Gastrocnemius medialis (tissue), 4 donors: ENCODE results near the gene ONECUT2. TPM values are rescaled to one million over a fixed set of nuclear protein-coding genes. Genes with fewer than 3 reads are reported as not detected.

ENCODE experiments used
- ATAC-seq, 2 donors: fragments of 150-250 bp; one replicate each; pipeline ENCODE4 v1.9.1; 2016
- DNase-seq, 2 donors: peaks; one replicate each; pipeline ENCODE4 v3.0.0-alpha.2; 2019
- H3K27ac ChIP-seq, 4 donors: fragments of 200-600 bp; sonication (generic); 1 replicate in 1 of 4; 2 replicates in 3 of 4; pipeline ENCODE4 v1.5.1; 2016 to 2018; ENCODE audit warnings: mild to moderate bottlenecking in 2 of 4, moderate library complexity in 1 of 4
- H3K27me3 ChIP-seq, 3 donors: fragments of 200-600 bp; sonication (generic) in 2 of 3; 1 replicate in 1 of 3; 2 replicates in 2 of 3; pipeline versions ENCODE4 v1.5.1 to v1.6.0; 2016 to 2019; ENCODE audit warnings: mild to moderate bottlenecking in 1 of 3, moderate library complexity in 1 of 3
- H3K36me3 ChIP-seq, 2 donors: fragments of 200-600 bp; sonication (generic) in 1 of 2; one replicate each; pipeline ENCODE4 v1.5.1; 2017 to 2018
- H3K4me1 ChIP-seq, 2 donors: fragments of 200-600 bp; sonication (generic) in 1 of 2; one replicate each; pipeline ENCODE4 v1.5.1; 2016 to 2017; ENCODE audit warnings: mild to moderate bottlenecking in 2 of 2
- H3K4me3 ChIP-seq, 4 donors: fragments of 200-600 bp; sonication (generic) in 3 of 4; 1 replicate in 1 of 4; 2 replicates in 3 of 4; pipeline ENCODE4 v1.5.1; 2016 to 2019; ENCODE audit warnings: mild to moderate bottlenecking in 2 of 4
- H3K9me3 ChIP-seq, 3 donors: fragments of 200-600 bp; sonication (generic) in 2 of 3; 1 replicate in 1 of 3; 2 replicates in 2 of 3; pipeline ENCODE4 v1.5.1; 2016 to 2019
- CTCF ChIP-seq, 5 experiments: fragments of 450-650 bp in 3 of 5; fragments of 200-600 bp in 2 of 5; sonication (generic) in 2 of 5; IDR thresholded peaks in 4 of 5; conservative IDR thresholded peaks in 1 of 5; 1 replicate in 4 of 5; 2 replicates in 1 of 5; pipeline ENCODE4 v1.5.1; 2016 to 2019; ENCODE audit warnings: antibody characterized with exemption in 5 of 5, mild to moderate bottlenecking in 3 of 5, moderate library complexity in 3 of 5
- POLR2A ChIP-seq, 2 donors: fragments of 450-650 bp; IDR thresholded peaks; one replicate each; pipeline ENCODE4 v1.6.1; 2017; ENCODE audit warnings: antibody characterized with exemption in 2 of 2, mild to moderate bottlenecking in 2 of 2, moderate library complexity in 2 of 2
- in situ Hi-C, 4 donors: fragments of 200-750 bp; cut with MboI; loops; one replicate each; pipeline versions ENCODE4 v1.15.0 to v1.8.0; 2017; ENCODE audit warnings: low sequenced_read_pairs in 4 of 4
- intact Hi-C: fragments of 100-400 bp; cut with DNase I; formaldehyde crosslinking; loops from one replicate; pipeline ENCODE4 v1.15.1; 2023; ENCODE audit warnings: low total_unique reads
- total RNA-seq, 4 donors: library from RNA; depleted of rRNA; stranded (reverse); fragments of >200 nt; gene quantifications; one replicate each; pipeline versions ENCODE4 v1.1.0 to v1.2.3, GENCODE V29; 2016

ONECUT2 gene
- total RNA-seq, 4 donors from 2014 or later, result under 0.01 to 0.15 (median 0.04) TPM; not detected in 1

- intact Hi-C loops, result loop anchor here (5.0 kb wide), 1 partner anchor 183 kb away; the partner anchor contains the start of gene NARS1
These were observed 3.8 kb downstream of the ONECUT2 start for GRCh38 chr18:57438743-57439608.

GRCh38 chr18:57439609-57439968 lies 4.4 kb downstream of the ONECUT2 start:
- Histone ChIP-seq H3K4me1 (peaks cover 35 to 45% of the 10 kb centered on the region in 2 donors), H3K27ac (no peak overlapping the region), H3K36me3 (no peaks in the 10 kb centered on the region), H3K9me3 (no peaks in the 10 kb centered on the region), H3K27me3 (peaks cover 80 to 94% (median 90%) of the 10 kb centered on the region in 3 donors), H3K4me3 (peak overlapping the region in 2 of 4 donors; percentile 6 to 40)
- DNase-seq (no peak), ATAC-seq (no peak)
- in situ Hi-C loops (no loop called here), intact Hi-C loops (loop anchor here (5.0 kb wide), 1 partner anchor 183 kb away; the partner anchor contains the start of gene NARS1)
- TF ChIP-seq CTCF (IDR thresholded peaks at IDR 0.05 in 4 of 5, conservative IDR thresholded peaks at IDR 0.05 in 1 of 5) (no peak), POLR2A (IDR thresholded peaks at IDR 0.05) (no peak)

More at GRCh38 chr18:57438743-57439608, 3.8 kb downstream of the ONECUT2 start:
- H3K27ac ChIP-seq, result no peak overlapping the region
- H3K9me3 ChIP-seq, result no peaks in the 10 kb centered on the region
- in situ Hi-C loops, result no loop called here
- H3K27me3 ChIP-seq, result peaks cover 86 to 94% (median 90%) of the 10 kb centered on the region in 3 donors
- H3K4me3 ChIP-seq, result peak overlapping the region in 3 of 4 donors; percentile 6 to 42 (median 31)
- H3K36me3 ChIP-seq, result no peaks in the 10 kb centered on the region
- DNase-seq (no peak), ATAC-seq (no peak)
- peaks cover 38 to 50% of the 10 kb centered on the region in 2 donors for H3K4me1 ChIP-seq
- TF ChIP-seq CTCF (IDR thresholded peaks at IDR 0.05 in 4 of 5, conservative IDR thresholded peaks at IDR 0.05 in 1 of 5) (no peak), POLR2A (IDR thresholded peaks at IDR 0.05) (no peak)

GRCh38 chr18:57439985-57440330 lies 4.8 kb downstream of the ONECUT2 start:
- Histone ChIP-seq H3K4me3 (peak overlapping the region in 2 of 4 donors; percentile 6 to 40), H3K9me3 (no peaks in the 10 kb centered on the region), H3K27me3 (peaks cover 76 to 93% (median 90%) of the 10 kb centered on the region in 3 donors), H3K4me1 (peaks cover 31 to 42% of the 10 kb centered on the region in 2 donors), H3K27ac (no peak overlapping the region), H3K36me3 (no peaks in the 10 kb centered on the region)
- TF ChIP-seq CTCF (IDR thresholded peaks at IDR 0.05 in 4 of 5, conservative IDR thresholded peaks at IDR 0.05 in 1 of 5), result no peak
- no peak for TF ChIP-seq POLR2A (IDR thresholded peaks at IDR 0.05)
- intact Hi-C loops (loop anchor here (5.0 kb wide), 1 partner anchor 182 kb away; the partner anchor contains the start of gene NARS1), in situ Hi-C loops (no loop called here)
- ATAC-seq (no peak), DNase-seq (no peak)

GRCh38 chr18:57440331-57441070 lies 5.3 kb downstream of the ONECUT2 start:
- Histone ChIP-seq H3K27ac (no peak overlapping the region), H3K36me3 (no peaks in the 10 kb centered on the region), H3K9me3 (no peaks in the 10 kb centered on the region), H3K4me3 (peak overlapping the region in 1 of 4 donors; percentile 13), H3K27me3 (peaks cover 79 to 91% (median 89%) of the 10 kb centered on the region in 3 donors), H3K4me1 (peaks cover 30 to 39% of the 10 kb centered on the region in 2 donors)
- no peak for ATAC-seq
- in situ Hi-C loops (no loop called here), intact Hi-C loops (no loop called here)
- DNase-seq, result no peak
- TF ChIP-seq CTCF (IDR thresholded peaks at IDR 0.05 in 4 of 5, conservative IDR thresholded peaks at IDR 0.05 in 1 of 5) (no peak), POLR2A (IDR thresholded peaks at IDR 0.05) (no peak)
